ENCODE results near the gene CLTCL1. TPM values are rescaled to one million over a fixed set of nuclear protein-coding genes. Genes with fewer than 3 reads are reported as not detected.
"Not testable (repeated sequence)": the region's sequence is repeated elsewhere in the genome, so short reads cannot be mapped to it uniquely, and the experiment has no call there.

CLTCL1 gene
- total RNA-seq, 2 donors from 2014 or later, result 1.3 to 3.3 TPM

GRCh38 chr22:19216579-19216978, 74.9 kb downstream of the CLTCL1 start:
- no peaks in the 10 kb centered on the region for H3K36me3 Mint-ChIP-seq
- no peak for DNase-seq (ENCODE audit: low spot score in 2 of 2)
- no peak for ATAC-seq
- no peaks in the 10 kb centered on the region for H3K9me3 Mint-ChIP-seq
- no peak overlapping the region for H3K27ac Mint-ChIP-seq

- no peaks in the 10 kb centered on the region for H3K9me3 Mint-ChIP-seq
- DNase-seq (ENCODE audit: low spot score in 2 of 2) (no peak), ATAC-seq (no peak)
- no peaks in the 10 kb centered on the region for H3K36me3 Mint-ChIP-seq
- no peak overlapping the region for H3K27ac Mint-ChIP-seq
Observed at GRCh38 chr22:19215360-19215759, 76.2 kb downstream of the CLTCL1 start.

GRCh38 chr22:19214078-19214473, 77.4 kb downstream of the CLTCL1 start:
- DNase-seq (ENCODE audit: low spot score in 2 of 2) (no peak), ATAC-seq (no peak)
- H3K27ac Mint-ChIP-seq, result no peak overlapping the region
- H3K36me3 Mint-ChIP-seq, result no peaks in the 10 kb centered on the region
- H3K9me3 Mint-ChIP-seq, result no peaks in the 10 kb centered on the region

DNA sequence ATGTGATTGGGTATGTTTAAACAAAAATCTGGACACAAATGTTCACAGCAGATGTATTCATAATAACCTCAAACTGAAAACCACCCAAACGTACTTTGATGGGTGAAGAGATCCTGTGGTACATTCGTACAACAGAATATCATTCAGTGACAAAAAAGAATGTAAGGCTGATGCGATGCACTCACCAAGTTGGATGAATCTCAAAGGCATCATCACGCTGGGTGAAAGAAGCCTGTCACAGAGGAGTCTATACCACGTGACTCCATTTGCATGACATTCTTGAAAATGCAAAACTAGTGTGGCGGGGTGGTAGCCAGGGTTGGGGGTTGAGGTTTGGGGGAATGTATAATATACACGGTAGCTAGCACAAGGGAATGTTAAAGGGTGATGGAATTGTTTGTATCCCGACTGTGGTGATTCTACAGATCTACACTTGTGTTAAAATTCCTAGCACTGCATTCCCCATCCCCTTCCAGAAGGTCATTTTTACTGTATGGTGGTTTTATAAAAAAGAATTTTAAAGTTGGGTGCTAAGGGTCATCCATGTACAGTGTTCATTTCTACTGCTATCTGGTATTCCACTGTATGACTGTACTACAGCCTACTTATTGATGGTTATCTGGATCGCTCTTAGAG, 78.0 kb downstream of the CLTCL1 start:
- DNase-seq (ENCODE audit: low spot score in 2 of 2), result no peak
- Mint-ChIP-seq H3K9me3 (no peaks in the 10 kb centered on the region), H3K27ac (no peak overlapping the region), H3K36me3 (no peaks in the 10 kb centered on the region)
- no peak for ATAC-seq

DNA sequence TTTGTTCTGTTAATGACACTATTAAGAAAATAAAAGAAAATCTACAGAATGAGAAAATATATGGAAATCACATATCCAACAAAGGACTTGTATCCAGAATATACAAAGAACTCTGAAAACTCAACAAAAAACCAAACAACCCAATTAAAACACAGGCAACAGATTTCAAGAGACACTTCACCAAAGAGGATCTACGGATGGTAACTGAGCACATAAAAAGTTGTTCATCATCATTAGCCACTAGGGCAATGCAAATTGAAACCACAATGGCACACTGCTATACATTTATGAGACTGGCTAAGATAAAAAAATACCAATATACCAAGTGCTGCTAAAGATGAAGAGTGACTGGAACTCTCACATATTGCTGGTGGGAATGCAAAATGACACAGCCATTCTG, 78.5 kb downstream of the CLTCL1 start:
- Mint-ChIP-seq H3K9me3 (no peaks in the 10 kb centered on the region), H3K36me3 (no peaks in the 10 kb centered on the region), H3K27ac (no peak overlapping the region)
- ATAC-seq, result no peak
- no peak for DNase-seq (ENCODE audit: low spot score in 2 of 2)

- ATAC-seq (no peak), DNase-seq (ENCODE audit: low spot score in 2 of 2) (no peak)
- no peak overlapping the region for H3K27ac Mint-ChIP-seq
- H3K36me3 Mint-ChIP-seq, result no peaks in the 10 kb centered on the region
- H3K9me3 Mint-ChIP-seq, result no peaks in the 10 kb centered on the region
Observed at GRCh38 chr22:19212302-19212870, 79.1 kb downstream of the CLTCL1 start.

DNA sequence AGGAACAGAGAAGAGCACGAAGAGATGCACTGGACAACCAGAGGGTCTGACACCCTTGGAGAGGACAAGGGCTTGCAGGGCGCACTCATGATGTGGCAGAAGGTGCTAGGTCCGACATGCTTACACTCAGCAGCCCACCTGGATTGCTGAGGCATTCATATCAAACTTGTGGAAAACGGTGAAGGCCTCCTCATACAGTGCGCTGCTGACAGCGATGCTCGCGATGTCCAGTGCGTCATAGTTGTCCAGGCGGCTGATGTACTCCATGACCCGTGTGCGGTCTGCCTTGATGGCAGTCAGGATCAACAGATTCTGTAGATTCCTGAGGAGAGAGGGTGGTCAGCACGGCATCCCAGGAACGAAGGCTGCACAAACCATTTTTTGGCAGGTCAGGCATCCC, 81.3 kb downstream of the CLTCL1 start:
- ATAC-seq (no peak), DNase-seq (ENCODE audit: low spot score in 2 of 2) (no peak)
- no peaks in the 10 kb centered on the region for H3K9me3 Mint-ChIP-seq
- no peaks in the 10 kb centered on the region for H3K36me3 Mint-ChIP-seq
- H3K27ac Mint-ChIP-seq, result no peak overlapping the region

GRCh38 chr22:19208287-19208847, 83.2 kb downstream of the CLTCL1 start:
- Mint-ChIP-seq H3K9me3 (no peaks in the 10 kb centered on the region), H3K27ac (no peak overlapping the region), H3K36me3 (no peaks in the 10 kb centered on the region)
- DNase-seq (ENCODE audit: low spot score in 2 of 2), result no peak
- no peak for ATAC-seq

GRCh38 chr22:19207884-19208283, 83.6 kb downstream of the CLTCL1 start:
- no peak overlapping the region for H3K27ac Mint-ChIP-seq
- DNase-seq (ENCODE audit: low spot score in 2 of 2) (no peak), ATAC-seq (no peak)
- H3K9me3 Mint-ChIP-seq, result no peaks in the 10 kb centered on the region
- no peaks in the 10 kb centered on the region for H3K36me3 Mint-ChIP-seq

- Mint-ChIP-seq H3K9me3 (peaks cover 0 to 3% of the 10 kb centered on the region in 2 donors), H3K36me3 (no peaks in the 10 kb centered on the region), H3K27ac (no peak overlapping the region)
- ATAC-seq (no peak), DNase-seq (ENCODE audit: low spot score in 2 of 2) (no peak)
Observed at GRCh38 chr22:19207401-19207808, 84.1 kb downstream of the CLTCL1 start.

DNA sequence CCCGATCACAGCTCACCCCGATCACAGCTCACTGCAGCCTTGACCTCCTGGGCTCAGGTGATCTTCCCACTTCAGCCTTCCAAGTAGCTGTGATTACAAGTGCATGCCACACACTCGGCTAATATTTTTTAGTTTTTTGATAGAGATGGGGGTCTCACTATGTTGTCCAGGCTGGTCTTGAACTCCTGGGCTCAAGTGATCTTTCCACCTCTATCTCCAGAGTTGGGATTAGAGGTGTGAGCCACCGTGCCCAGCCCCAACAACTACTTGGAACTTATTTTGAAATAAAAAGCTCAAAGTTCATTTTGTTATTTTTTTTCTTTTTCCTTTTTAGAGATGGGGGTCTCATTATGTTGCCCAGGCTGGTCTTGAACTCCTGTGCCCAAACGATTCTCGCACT, 85.2 kb downstream of the CLTCL1 start:
- no peak for ATAC-seq

GRCh38 chr22:19204640-19205039, 86.9 kb downstream of the CLTCL1 start:
- no peak for DNase-seq (ENCODE audit: low spot score in 2 of 2)
- ATAC-seq, result no peak
- Mint-ChIP-seq H3K36me3 (no peaks in the 10 kb centered on the region), H3K9me3 (peaks cover 0 to 3% of the 10 kb centered on the region in 2 donors), H3K27ac (no peak overlapping the region)

More for the DNA sequence above, 85.2 kb downstream of the CLTCL1 start:
- H3K27ac Mint-ChIP-seq, result no peak overlapping the region
- no peaks in the 10 kb centered on the region for H3K36me3 Mint-ChIP-seq
- no peak for DNase-seq (ENCODE audit: low spot score in 2 of 2)
- H3K9me3 Mint-ChIP-seq, result peaks cover 0 to 3% of the 10 kb centered on the region in 2 donors

- peaks cover 0 to 3% of the 10 kb centered on the region in 2 donors for H3K9me3 Mint-ChIP-seq
- H3K27ac Mint-ChIP-seq, result no peak overlapping the region
- H3K36me3 Mint-ChIP-seq, result no peaks in the 10 kb centered on the region
- ATAC-seq, result no peak
- no peak for DNase-seq (ENCODE audit: low spot score in 2 of 2)
Observed at GRCh38 chr22:19203834-19204233, 87.7 kb downstream of the CLTCL1 start.

GRCh38 chr22:19202799-19203186, 88.7 kb downstream of the CLTCL1 start:
- peak overlapping the region in 1 of 2 donors; percentile 45 for H3K27ac Mint-ChIP-seq
- DNase-seq (ENCODE audit: low spot score in 2 of 2); H3K36me3 Mint-ChIP-seq; ATAC-seq; H3K9me3 Mint-ChIP-seq: not testable (repeated sequence)

GRCh38 chr22:19201869-19202798, 89.4 kb downstream of the CLTCL1 start:
- DNase-seq (ENCODE audit: low spot score in 2 of 2) (no peak), ATAC-seq (no peak)
- Mint-ChIP-seq H3K27ac (no peak overlapping the region), H3K9me3 (peaks cover 0 to 3% of the 10 kb centered on the region in 2 donors), H3K36me3 (no peaks in the 10 kb centered on the region)

- ATAC-seq, result no peak
- no peak for DNase-seq (ENCODE audit: low spot score in 2 of 2)
- Mint-ChIP-seq H3K9me3 (peaks cover 0 to 3% of the 10 kb centered on the region in 2 donors), H3K36me3 (no peaks in the 10 kb centered on the region), H3K27ac (no peak overlapping the region)
Observed at GRCh38 chr22:19201130-19201868, 90.2 kb downstream of the CLTCL1 start.
